ENCODE results near the gene PKMYT1.

PKMYT1 gene

GRCh38 chr16:2976201-2976600 is 4.0 kb downstream of the PKMYT1 start:
- no peaks in the 10 kb centered on the region for H3K4me1 ChIP-seq (ENCODE audit: control insufficient read depth, insufficient read depth, low read length)
- peaks cover 65% of the 10 kb centered on the region for H3K36me3 ChIP-seq (ENCODE audit: control insufficient read depth, insufficient read depth, low read length)
- no peak overlapping the region for H3K4me3 ChIP-seq (ENCODE audit: low read depth, low read length)
- no peaks in the 10 kb centered on the region for H3K9me3 ChIP-seq (ENCODE audit: control insufficient read depth, insufficient read depth, low read length)
- H3K9ac ChIP-seq (ENCODE audit: low read depth, low read length), result no peak overlapping the region
- H3K27me3 ChIP-seq (ENCODE audit: control insufficient read depth, insufficient read depth, low read length), result no peaks in the 10 kb centered on the region

- Histone ChIP-seq H3K9me3 (ENCODE audit: control insufficient read depth, insufficient read depth, low read length) (no peaks in the 10 kb centered on the region), H3K36me3 (ENCODE audit: control insufficient read depth, insufficient read depth, low read length) (peaks cover 66% of the 10 kb centered on the region), H3K4me1 (ENCODE audit: control insufficient read depth, insufficient read depth, low read length) (peaks cover 3% of the 10 kb centered on the region), H3K27me3 (ENCODE audit: control insufficient read depth, insufficient read depth, low read length) (no peaks in the 10 kb centered on the region), H3K4me3 (ENCODE audit: low read depth, low read length) (no peak overlapping the region), H3K9ac (ENCODE audit: low read depth, low read length) (no peak overlapping the region)
These were observed 5.0 kb downstream of the PKMYT1 start for GRCh38 chr16:2975161-2975795.

DNA sequence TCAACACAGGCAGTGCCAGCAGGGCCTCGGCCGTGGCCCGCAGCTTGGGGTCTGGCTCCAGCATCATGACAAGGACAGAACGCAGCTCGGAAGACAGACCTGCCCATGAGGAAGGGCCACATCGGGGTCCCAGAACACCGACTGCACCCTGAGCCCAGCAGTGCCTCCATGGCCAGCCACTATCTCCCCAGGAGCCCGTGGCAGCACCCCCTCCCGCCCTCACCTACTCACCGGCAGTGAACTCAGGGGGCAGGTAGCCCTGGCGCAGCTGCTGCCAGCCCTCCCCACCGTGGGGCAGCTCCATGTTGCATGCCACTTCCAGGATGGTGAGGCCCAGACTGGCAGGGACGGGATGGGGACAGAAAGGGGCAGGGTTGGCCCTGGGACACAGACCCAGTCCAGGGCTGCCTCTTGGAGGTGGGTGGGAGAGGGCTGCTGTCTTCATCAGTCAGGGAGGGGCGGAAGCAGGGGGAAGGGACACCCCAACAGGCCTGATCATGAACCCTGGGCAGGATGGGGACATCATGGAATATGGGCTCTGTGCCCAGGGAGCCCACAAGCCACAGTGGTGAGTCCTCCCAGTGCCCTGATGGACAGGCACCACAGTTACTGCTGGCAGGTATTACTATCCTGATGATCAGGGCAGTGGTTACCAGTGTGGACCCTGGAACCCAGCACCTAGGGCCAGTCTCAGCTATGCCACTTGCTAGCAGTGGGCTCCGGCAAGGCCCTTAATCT is 5.8 kb downstream of the PKMYT1 start:
- Histone ChIP-seq H3K9ac (ENCODE audit: low read depth, low read length) (no peak overlapping the region), H3K27me3 (ENCODE audit: control insufficient read depth, insufficient read depth, low read length) (no peaks in the 10 kb centered on the region), H3K9me3 (ENCODE audit: control insufficient read depth, insufficient read depth, low read length) (no peaks in the 10 kb centered on the region), H3K4me3 (ENCODE audit: low read depth, low read length) (no peak overlapping the region), H3K36me3 (ENCODE audit: control insufficient read depth, insufficient read depth, low read length) (peaks cover 65% of the 10 kb centered on the region), H3K4me1 (ENCODE audit: control insufficient read depth, insufficient read depth, low read length) (peaks cover 3% of the 10 kb centered on the region)

GRCh38 chr16:2973605-2974318 is 6.5 kb downstream of the PKMYT1 start:
- Histone ChIP-seq H3K9me3 (ENCODE audit: control insufficient read depth, insufficient read depth, low read length) (no peaks in the 10 kb centered on the region), H3K27me3 (ENCODE audit: control insufficient read depth, insufficient read depth, low read length) (no peaks in the 10 kb centered on the region), H3K4me3 (ENCODE audit: low read depth, low read length) (no peak overlapping the region), H3K36me3 (ENCODE audit: control insufficient read depth, insufficient read depth, low read length) (peaks cover 63% of the 10 kb centered on the region), H3K9ac (ENCODE audit: low read depth, low read length) (no peak overlapping the region), H3K4me1 (ENCODE audit: control insufficient read depth, insufficient read depth, low read length) (peaks cover 3% of the 10 kb centered on the region)

GRCh38 chr16:2973093-2973492 is 7.2 kb downstream of the PKMYT1 start:
- H3K27me3 ChIP-seq (ENCODE audit: control insufficient read depth, insufficient read depth, low read length), result no peaks in the 10 kb centered on the region
- H3K4me1 ChIP-seq (ENCODE audit: control insufficient read depth, insufficient read depth, low read length), result peaks cover 4% of the 10 kb centered on the region
- no peaks in the 10 kb centered on the region for H3K9me3 ChIP-seq (ENCODE audit: control insufficient read depth, insufficient read depth, low read length)
- H3K4me3 ChIP-seq (ENCODE audit: low read depth, low read length), result no peak overlapping the region
- no peak overlapping the region for H3K9ac ChIP-seq (ENCODE audit: low read depth, low read length)
- H3K36me3 ChIP-seq (ENCODE audit: control insufficient read depth, insufficient read depth, low read length), result peaks cover 60% of the 10 kb centered on the region

DNA sequence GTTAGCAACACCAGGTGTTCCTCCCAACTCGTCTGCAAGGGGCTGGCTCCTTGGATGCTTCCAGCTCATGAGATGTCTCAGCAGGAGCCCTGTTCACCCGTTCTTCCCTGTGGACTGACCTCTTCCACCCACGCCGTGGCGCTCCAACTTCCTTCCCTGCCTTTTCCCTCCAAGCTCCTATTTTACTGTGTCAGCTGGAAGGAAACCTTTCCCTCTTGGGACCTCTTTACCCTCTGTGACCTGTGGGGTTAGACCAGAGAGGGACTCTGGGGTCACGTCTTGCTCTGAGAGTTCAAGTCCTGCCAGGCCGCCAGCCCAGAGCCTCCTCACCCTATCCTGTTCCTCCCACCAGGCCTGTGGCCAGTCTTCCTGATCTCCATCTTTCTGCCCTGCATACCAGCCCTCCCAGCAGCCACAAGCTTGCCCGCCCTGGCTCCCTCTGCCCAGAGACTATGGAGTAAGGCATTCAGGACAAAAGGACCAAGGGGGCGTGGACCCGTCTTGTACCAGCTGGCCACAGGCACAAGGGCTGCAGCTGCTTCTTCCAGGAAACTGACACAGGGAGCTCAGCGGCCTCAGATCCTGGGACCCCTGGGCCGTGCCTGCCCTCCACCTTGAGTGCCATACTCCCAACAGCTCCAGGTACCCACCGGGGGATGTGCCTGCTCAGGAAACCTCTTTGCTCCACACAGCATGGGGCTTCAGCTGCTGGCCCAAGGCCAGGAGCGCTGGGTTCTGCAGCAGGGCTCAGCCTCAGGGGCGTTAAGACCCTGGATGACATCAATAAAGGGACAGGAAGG is 8.1 kb downstream of the PKMYT1 start:
- no peak overlapping the region for H3K9ac ChIP-seq (ENCODE audit: low read depth, low read length)
- H3K27me3 ChIP-seq (ENCODE audit: control insufficient read depth, insufficient read depth, low read length), result peaks cover 4% of the 10 kb centered on the region
- no peaks in the 10 kb centered on the region for H3K9me3 ChIP-seq (ENCODE audit: control insufficient read depth, insufficient read depth, low read length)
- no peak overlapping the region for H3K4me3 ChIP-seq (ENCODE audit: low read depth, low read length)
- H3K36me3 ChIP-seq (ENCODE audit: control insufficient read depth, insufficient read depth, low read length), result peaks cover 54% of the 10 kb centered on the region
- peaks cover 5% of the 10 kb centered on the region for H3K4me1 ChIP-seq (ENCODE audit: control insufficient read depth, insufficient read depth, low read length)

DNA sequence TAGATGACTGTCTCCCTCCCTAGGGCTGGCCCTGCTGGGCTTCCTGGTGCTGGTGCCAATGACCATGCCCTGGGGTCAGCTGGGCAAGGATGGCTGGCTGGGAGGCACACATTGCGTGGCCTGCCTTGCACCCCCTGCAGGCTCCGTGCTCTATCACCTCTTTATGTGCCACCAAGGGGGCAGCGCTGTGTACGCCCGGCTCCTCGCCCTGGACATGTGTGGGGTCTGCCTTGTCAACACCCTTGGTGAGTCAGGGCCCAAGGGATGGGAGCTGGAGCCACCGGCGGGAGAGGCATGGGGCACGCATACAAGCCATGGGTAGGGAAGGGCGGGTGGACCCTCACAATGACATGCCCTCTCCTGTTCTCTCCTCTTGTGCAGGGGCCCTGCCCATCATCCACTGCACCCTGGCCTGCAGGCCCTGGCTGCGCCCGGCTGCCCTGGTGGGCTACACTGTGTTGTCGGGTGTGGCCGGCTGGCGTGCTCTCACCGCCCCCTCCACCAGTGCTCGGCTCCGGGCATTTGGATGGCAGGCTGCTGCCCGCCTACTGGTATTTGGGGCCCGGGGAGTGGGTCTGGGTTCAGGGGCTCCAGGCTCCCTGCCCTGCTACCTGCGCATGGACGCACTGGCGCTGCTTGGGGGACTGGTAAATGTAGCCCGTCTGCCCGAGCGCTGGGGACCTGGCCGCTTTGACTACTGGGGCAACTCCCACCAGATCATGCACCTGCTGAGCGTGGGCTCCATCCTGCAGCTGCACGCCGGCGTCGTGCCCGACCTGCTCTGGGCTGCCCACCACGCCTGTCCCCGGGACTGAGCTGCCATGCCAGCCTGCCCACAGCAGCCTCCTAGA is 8.9 kb downstream of the PKMYT1 start:
- Histone ChIP-seq H3K9ac (ENCODE audit: low read depth, low read length) (no peak overlapping the region), H3K36me3 (ENCODE audit: control insufficient read depth, insufficient read depth, low read length) (peaks cover 46% of the 10 kb centered on the region), H3K27me3 (ENCODE audit: control insufficient read depth, insufficient read depth, low read length) (peaks cover 4% of the 10 kb centered on the region), H3K9me3 (ENCODE audit: control insufficient read depth, insufficient read depth, low read length) (no peaks in the 10 kb centered on the region), H3K4me1 (ENCODE audit: control insufficient read depth, insufficient read depth, low read length) (peaks cover 5% of the 10 kb centered on the region), H3K4me3 (ENCODE audit: low read depth, low read length) (peak overlapping the region; percentile 72)

DNA sequence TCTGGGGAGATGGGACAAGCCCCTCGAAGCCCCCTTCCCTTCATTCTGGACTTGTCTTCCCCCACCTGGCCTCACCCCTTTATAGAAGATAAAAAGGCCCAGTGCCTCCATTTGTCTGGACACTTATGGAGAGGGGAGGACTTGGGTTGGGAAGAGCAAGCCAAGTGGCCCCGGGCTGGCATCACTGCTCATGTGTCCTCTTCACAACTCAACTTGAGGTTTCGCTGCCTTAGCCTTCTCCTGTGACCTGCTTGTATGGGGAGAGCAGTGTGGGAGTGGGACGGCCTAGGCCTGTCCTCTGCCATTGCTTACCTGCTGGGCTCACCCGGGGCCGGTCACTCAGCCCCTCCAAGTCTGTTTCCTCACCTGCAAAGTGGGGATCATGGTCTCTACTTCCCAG is 9.7 kb downstream of the PKMYT1 start:
- Histone ChIP-seq H3K9ac (ENCODE audit: low read depth, low read length) (peak overlapping the region; percentile 37), H3K4me1 (ENCODE audit: control insufficient read depth, insufficient read depth, low read length) (peaks cover 5% of the 10 kb centered on the region), H3K9me3 (ENCODE audit: control insufficient read depth, insufficient read depth, low read length) (no peaks in the 10 kb centered on the region), H3K27me3 (ENCODE audit: control insufficient read depth, insufficient read depth, low read length) (peaks cover 4% of the 10 kb centered on the region), H3K4me3 (ENCODE audit: low read depth, low read length) (peak overlapping the region; percentile 72), H3K36me3 (ENCODE audit: control insufficient read depth, insufficient read depth, low read length) (peaks cover 40% of the 10 kb centered on the region)

DNA sequence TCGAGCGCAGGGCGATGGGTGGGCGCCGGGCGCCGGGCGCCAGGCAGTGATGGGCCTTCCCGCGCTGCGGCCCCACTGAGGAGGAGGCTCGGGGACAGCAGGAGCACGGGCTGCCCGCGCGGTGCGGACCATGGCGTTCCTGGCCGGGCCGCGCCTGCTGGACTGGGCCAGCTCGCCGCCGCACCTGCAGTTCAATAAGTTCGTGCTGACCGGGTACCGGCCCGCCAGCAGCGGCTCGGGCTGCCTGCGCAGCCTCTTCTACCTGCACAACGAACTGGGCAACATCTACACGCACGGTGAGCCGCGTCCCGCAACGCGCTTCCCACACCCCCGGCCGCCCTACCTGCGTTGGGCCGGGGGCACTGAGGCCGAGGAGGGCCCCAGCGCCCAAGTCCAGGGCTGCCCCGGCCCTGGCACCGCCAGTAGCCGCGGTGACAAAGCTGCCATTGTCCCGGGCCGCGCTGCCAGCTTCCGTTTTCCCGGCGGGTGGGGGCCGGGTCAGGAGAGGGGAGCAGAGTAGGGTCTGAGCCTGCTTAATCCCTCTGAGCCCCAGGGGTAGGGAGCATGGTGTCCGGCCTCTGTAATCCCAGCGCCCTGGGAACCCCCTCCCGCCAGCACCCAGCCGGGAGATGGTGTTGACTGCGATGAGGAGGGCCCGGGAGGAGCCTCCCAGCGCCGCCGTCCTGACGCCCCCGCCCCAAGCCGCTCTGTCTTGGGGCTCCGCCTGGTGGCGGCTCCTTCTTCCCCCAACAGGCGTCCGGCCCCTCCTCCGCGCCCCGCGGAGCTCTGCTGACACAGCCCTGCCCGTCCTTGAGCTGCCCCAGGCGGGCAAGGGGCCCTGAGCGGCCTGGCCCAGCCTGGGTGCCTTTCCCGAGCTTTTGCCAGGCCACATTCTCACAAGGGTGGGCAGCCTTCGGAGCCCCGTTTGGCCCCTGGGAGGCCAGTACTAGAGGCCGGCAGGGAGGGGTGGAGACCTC is 10.4 kb downstream of the PKMYT1 start:
- H3K4me1 ChIP-seq (ENCODE audit: control insufficient read depth, insufficient read depth, low read length), result peaks cover 5% of the 10 kb centered on the region
- peaks cover 33% of the 10 kb centered on the region for H3K36me3 ChIP-seq (ENCODE audit: control insufficient read depth, insufficient read depth, low read length)

More for the DNA sequence above, 10.4 kb downstream of the PKMYT1 start:
- peaks cover 4% of the 10 kb centered on the region for H3K27me3 ChIP-seq (ENCODE audit: control insufficient read depth, insufficient read depth, low read length)
- peak overlapping the region; percentile 60 for H3K9ac ChIP-seq (ENCODE audit: low read depth, low read length)
- no peaks in the 10 kb centered on the region for H3K9me3 ChIP-seq (ENCODE audit: control insufficient read depth, insufficient read depth, low read length)
- H3K4me3 ChIP-seq (ENCODE audit: low read depth, low read length), result peak overlapping the region; percentile 72
